BLaER1 treated with 17β-estradiol and CSF1 and Interleukin-3, amounts not matched to agents 10 nM and 100 nM (cell line): ENCODE measurements around the gene KATNA1.

Experiments used
- H3K27ac ChIP-seq, 11 experiments: shearing (Covaris generic); formaldehyde crosslinking; 2 replicates each; pipeline ENCODE4 v1.8.1; 2022
- H3K27me3 ChIP-seq, 11 experiments: shearing (Covaris generic); formaldehyde crosslinking; 2 replicates each; pipeline ENCODE4 v1.8.1; 2022
- H3K36me3 ChIP-seq, 11 experiments: shearing (Covaris generic); formaldehyde crosslinking; 2 replicates each; pipeline ENCODE4 v1.8.1; 2022
- H3K4me1 ChIP-seq, 10 experiments: shearing (Covaris generic); formaldehyde crosslinking; 2 replicates each; pipeline ENCODE4 v1.8.1; 2022
- H3K4me2 ChIP-seq, 11 experiments: shearing (Covaris generic); formaldehyde crosslinking; 2 replicates each; pipeline ENCODE4 v1.8.1; 2022
- H3K4me3 ChIP-seq, 10 experiments: shearing (Covaris generic); formaldehyde crosslinking; 2 replicates each; pipeline ENCODE4 v1.8.1; 2022
- H3K9ac ChIP-seq, 11 experiments: shearing (Covaris generic); formaldehyde crosslinking; 2 replicates each; pipeline ENCODE4 v1.8.1; 2022
- H3K9me3 ChIP-seq, 11 experiments: shearing (Covaris generic); formaldehyde crosslinking; replicated peaks in 1 of 11; 2 replicates each; pipeline ENCODE4 v1.8.1; 2022
- H4K20me1 ChIP-seq, 11 experiments: shearing (Covaris generic); formaldehyde crosslinking; 2 replicates each; pipeline ENCODE4 v1.8.1; 2022
- Cebpa-rat ChIP-seq, 11 experiments: shearing (Covaris generic); IDR thresholded peaks; 2 replicates each; pipeline ENCODE4 v1.8.1; 2022

KATNA1 gene

DNA sequence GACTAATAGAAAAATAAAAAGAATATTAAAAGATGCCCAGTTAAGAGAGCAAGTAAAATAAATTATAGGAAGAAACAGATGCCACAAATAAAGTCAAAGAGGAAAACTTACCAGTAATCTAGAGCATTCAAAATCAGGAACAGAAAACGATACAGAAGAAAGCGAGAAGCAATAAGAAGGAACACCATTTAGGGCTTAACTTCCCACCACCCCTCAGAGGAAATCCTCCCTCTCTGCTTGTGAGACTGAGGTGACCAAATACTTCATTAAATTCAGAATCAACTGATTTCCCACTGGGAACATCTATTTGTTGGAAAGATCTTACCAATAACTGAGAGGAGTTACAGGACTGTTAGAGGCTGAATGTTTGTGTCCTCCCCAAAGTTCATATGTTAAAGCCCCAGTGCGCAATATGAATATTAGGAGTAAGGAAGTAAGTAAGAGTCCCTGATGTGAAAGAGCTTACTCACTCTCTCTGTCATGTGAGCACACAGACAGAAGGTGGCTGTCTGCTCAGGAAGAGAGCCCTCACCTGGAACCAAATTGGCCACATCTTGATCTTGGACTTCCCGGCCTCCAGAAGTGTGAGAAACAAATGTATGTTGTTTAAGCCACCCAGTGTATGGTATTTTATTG lies 19.5 kb downstream of the KATNA1 start:
- Histone ChIP-seq H3K36me3 (peaks cover 45 to 89% (median 72%) of the 10 kb centered on the region in 11 experiments), H3K9me3 (no peaks in the 10 kb centered on the region), H3K4me2 (peak overlapping the region in 3 of 11 experiments; percentile 11 to 56 (median 47); a peak in 5 of 22 replicates)

GRCh38 chr6:149627672-149628071 lies 20.8 kb downstream of the KATNA1 start:
- Histone ChIP-seq H3K9me3 (no peaks in the 10 kb centered on the region), H3K4me2 (no peak overlapping the region), H4K20me1 (peaks cover 0 to 4% (median 0%) of the 10 kb centered on the region in 11 experiments; a peak in 1 of 22 replicates), H3K27ac (no peak overlapping the region), H3K4me3 (no peak overlapping the region), H3K36me3 (peaks cover 45 to 92% (median 76%) of the 10 kb centered on the region in 11 experiments), H3K9ac (no peak overlapping the region), H3K27me3 (no peaks in the 10 kb centered on the region), H3K4me1 (peaks cover 0 to 18% (median 0%) of the 10 kb centered on the region in 10 experiments; a peak in 7 of 20 replicates)
- TF ChIP-seq Cebpa-rat (IDR thresholded peaks at IDR 0.05), result no peak

More for the DNA sequence above, 19.5 kb downstream of the KATNA1 start:
- Histone ChIP-seq H3K4me1 (peaks cover 0 to 18% (median 0%) of the 10 kb centered on the region in 10 experiments; a peak in 7 of 20 replicates), H3K27ac (peak overlapping the region in 3 of 11 experiments; percentile 21 to 47 (median 25); a peak in 4 of 22 replicates), H3K4me3 (no peak overlapping the region), H4K20me1 (peaks cover 0 to 4% (median 0%) of the 10 kb centered on the region in 11 experiments; a peak in 1 of 22 replicates), H3K9ac (no peak overlapping the region), H3K27me3 (no peaks in the 10 kb centered on the region)
- TF ChIP-seq Cebpa-rat (IDR thresholded peaks at IDR 0.05), result no peak

DNA sequence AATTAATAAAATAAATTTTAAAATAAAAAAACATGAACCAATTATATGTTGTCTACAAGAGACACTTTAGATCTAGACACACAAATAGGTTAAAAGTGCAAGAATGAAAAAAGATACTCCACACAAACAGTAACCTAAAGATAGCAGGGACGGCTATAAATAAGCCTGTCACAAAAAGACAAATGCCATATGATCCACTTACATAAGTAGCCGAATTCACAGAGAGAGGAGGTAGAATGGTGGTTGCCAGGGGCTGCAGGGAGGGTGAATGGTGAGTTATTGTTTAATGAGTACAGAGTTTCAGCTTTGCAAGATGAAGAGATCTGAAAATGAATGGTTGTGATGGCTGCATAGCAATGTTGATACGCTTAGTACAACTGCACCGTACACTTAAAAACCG lies 32.7 kb downstream of the KATNA1 start:
- Histone ChIP-seq H3K4me3 (no peak overlapping the region), H3K4me2 (no peak overlapping the region), H3K9ac (no peak overlapping the region), H3K4me1 (no peaks in the 10 kb centered on the region), H3K27me3 (no peaks in the 10 kb centered on the region), H3K36me3 (peaks cover 61 to 90% (median 71%) of the 10 kb centered on the region in 11 experiments), H3K9me3 (peaks cover 9 to 20% (median 16%) of the 10 kb centered on the region in 11 experiments; a peak in 20 of 22 replicates), H3K27ac (no peak overlapping the region), H4K20me1 (peaks cover 0 to 23% (median under 1%) of the 10 kb centered on the region in 11 experiments; a peak in 5 of 22 replicates)
- TF ChIP-seq Cebpa-rat (IDR thresholded peaks at IDR 0.05), result no peak

DNA sequence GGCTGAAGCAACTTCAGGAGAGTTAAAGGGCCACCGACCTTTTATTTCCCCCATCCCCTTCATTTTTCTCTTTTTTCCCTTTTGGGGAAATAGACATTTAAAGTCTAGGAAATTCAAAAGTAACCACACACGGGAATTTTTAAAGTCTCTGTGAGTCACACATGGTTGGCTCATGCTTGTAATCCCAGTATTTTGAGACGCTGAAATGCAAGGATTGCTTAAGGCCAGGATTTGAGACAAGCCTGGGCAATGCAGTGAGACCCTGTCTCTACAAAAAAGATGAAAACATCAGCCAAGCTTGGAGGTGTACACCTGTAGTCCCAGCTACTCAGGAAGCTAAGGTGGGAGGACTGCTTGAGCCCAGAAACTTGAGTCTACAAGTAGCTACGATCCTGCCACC lies 34.2 kb downstream of the KATNA1 start:
- peaks cover 1 to 5% (median 3%) of the 10 kb centered on the region in 10 experiments; a peak in 19 of 20 replicates for H3K4me1 ChIP-seq
- TF ChIP-seq Cebpa-rat (IDR thresholded peaks at IDR 0.05), result no peak
- H3K36me3 ChIP-seq, result peaks cover 47 to 85% (median 59%) of the 10 kb centered on the region in 11 experiments
- no peak overlapping the region for H3K4me2 ChIP-seq
- no peaks in the 10 kb centered on the region for H3K27me3 ChIP-seq
- H3K4me3 ChIP-seq, result no peak overlapping the region
- H3K9me3 ChIP-seq, result peaks cover 9 to 20% (median 16%) of the 10 kb centered on the region in 11 experiments; a peak in 20 of 22 replicates
- no peak overlapping the region for H3K27ac ChIP-seq
- peaks cover 0 to 28% (median 5%) of the 10 kb centered on the region in 11 experiments; a peak in 13 of 22 replicates for H4K20me1 ChIP-seq
- no peak overlapping the region for H3K9ac ChIP-seq

DNA sequence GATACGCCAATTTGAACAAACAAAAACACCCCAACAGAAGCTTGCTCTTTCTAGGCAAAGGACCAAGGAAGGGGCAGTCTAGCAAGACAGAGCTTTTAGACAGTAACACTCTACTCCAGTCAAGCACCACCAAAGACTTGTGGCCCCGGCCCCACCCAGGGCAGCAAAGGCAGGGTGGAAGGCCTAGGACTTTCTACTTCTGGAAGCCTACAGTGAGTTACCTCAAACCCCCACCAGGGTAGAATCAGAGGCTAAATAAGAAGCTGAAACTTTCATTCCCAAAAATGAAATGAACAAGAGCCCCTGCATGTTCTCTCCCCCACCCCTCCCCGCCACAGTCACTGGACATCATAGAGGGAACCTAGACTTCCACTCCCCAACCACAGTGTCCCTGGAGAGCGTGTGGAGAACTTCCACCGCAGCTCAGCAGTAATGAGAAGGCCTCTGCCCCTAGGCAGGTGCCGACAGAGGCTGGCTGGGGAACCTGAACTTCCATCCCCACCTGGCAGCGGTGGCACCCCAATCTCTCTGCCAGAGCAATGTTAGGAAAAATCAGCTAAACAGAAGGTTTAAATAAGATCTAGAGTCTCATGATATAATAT lies 40.0 kb downstream of the KATNA1 start:
- peaks cover 6 to 45% (median 30%) of the 10 kb centered on the region in 11 experiments; a peak in 19 of 22 replicates for H4K20me1 ChIP-seq
- H3K27me3 ChIP-seq, result no peaks in the 10 kb centered on the region
- H3K4me1 ChIP-seq, result peaks cover 13 to 25% (median 21%) of the 10 kb centered on the region in 10 experiments
- no peak overlapping the region; a peak in 1 of 22 replicates for H3K27ac ChIP-seq
- H3K4me2 ChIP-seq, result peak overlapping the region; percentile 42 to 81 (median 67)
- H3K4me3 ChIP-seq, result no peak overlapping the region
- peaks cover 2 to 8% (median 6%) of the 10 kb centered on the region in 11 experiments; a peak in 19 of 22 replicates for H3K9me3 ChIP-seq
- peaks cover 23 to 80% (median 39%) of the 10 kb centered on the region in 11 experiments for H3K36me3 ChIP-seq
- TF ChIP-seq Cebpa-rat (IDR thresholded peaks at IDR 0.05), result no peak
- peak overlapping the region in 1 of 11 experiments; percentile 0; a peak in 1 of 22 replicates for H3K9ac ChIP-seq

DNA sequence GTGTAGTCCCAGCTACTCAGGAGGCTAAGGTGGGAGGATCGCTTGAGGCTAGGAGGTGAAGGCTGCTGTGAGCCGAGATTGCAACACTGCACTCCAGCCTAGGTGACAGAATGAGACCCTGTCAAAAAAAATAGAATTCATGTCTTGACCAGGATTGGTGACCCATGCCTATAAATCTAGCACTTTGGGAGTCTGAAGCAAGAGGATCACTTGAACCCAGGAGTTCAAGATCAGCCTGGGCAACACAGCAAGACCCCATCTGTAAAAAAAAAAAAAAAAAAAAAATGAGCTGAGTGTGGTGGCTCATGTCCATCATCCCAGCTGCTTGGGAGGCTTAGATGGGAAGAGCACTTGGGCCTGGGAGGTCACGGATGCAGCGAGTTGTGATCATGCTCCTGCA lies 48.0 kb downstream of the KATNA1 start:
- Histone ChIP-seq H3K27me3 (no peaks in the 10 kb centered on the region), H3K9ac (no peak overlapping the region), H3K27ac (no peak overlapping the region), H3K4me3 (no peak overlapping the region), H3K9me3 (no peaks in the 10 kb centered on the region), H3K4me2 (no peak overlapping the region), H4K20me1 (no peaks in the 10 kb centered on the region), H3K36me3 (peaks cover 78 to 100% (median 90%) of the 10 kb centered on the region in 11 experiments), H3K4me1 (no peaks in the 10 kb centered on the region)
- no peak for TF ChIP-seq Cebpa-rat (IDR thresholded peaks at IDR 0.05)

GRCh38 chr6:149593408-149593807 lies 55.1 kb downstream of the KATNA1 start:
- no peak overlapping the region for H3K4me2 ChIP-seq
- H3K9me3 ChIP-seq, result no peaks in the 10 kb centered on the region
- H3K36me3 ChIP-seq, result peaks cover 81 to 99% (median 93%) of the 10 kb centered on the region in 11 experiments
- no peaks in the 10 kb centered on the region for H3K4me1 ChIP-seq
- H3K9ac ChIP-seq, result no peak overlapping the region
- no peaks in the 10 kb centered on the region for H3K27me3 ChIP-seq
- no peak overlapping the region for H3K4me3 ChIP-seq
- H4K20me1 ChIP-seq, result no peaks in the 10 kb centered on the region
- TF ChIP-seq Cebpa-rat (IDR thresholded peaks at IDR 0.05), result no peak
- H3K27ac ChIP-seq, result no peak overlapping the region

DNA sequence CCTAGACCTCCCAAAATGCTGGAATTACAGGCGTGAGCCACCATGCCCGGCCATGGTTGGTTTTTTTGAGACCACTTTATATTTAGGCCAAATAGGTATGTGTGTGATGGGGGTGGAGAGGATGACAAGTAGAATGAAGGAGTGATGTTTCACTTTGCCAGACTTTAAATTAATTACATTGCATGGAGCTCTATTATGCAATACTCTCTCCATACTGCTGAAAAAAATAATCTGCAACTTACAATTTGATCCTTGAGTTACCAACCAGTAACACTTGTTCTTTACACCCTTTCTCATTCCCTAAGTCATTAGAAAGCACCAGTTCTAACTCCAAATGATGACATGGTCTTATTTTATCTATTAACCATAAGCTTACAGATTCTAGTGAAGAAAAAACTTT lies 55.5 kb downstream of the KATNA1 start:
- no peak overlapping the region for H3K27ac ChIP-seq
- H3K36me3 ChIP-seq, result peaks cover 82 to 99% (median 93%) of the 10 kb centered on the region in 11 experiments
- H3K4me1 ChIP-seq, result no peaks in the 10 kb centered on the region
- H3K27me3 ChIP-seq, result no peaks in the 10 kb centered on the region
- TF ChIP-seq Cebpa-rat (IDR thresholded peaks at IDR 0.05), result no peak
- H3K9ac ChIP-seq, result no peak overlapping the region
- no peak overlapping the region for H3K4me2 ChIP-seq
- no peaks in the 10 kb centered on the region for H3K9me3 ChIP-seq
- no peak overlapping the region for H3K4me3 ChIP-seq
- no peaks in the 10 kb centered on the region for H4K20me1 ChIP-seq

GRCh38 chr6:149586149-149586548 lies 62.4 kb downstream of the KATNA1 start:
- TF ChIP-seq Cebpa-rat (IDR thresholded peaks at IDR 0.05), result no peak
- H3K9me3 ChIP-seq, result no peaks in the 10 kb centered on the region
- no peak overlapping the region for H3K9ac ChIP-seq
- H3K36me3 ChIP-seq, result peaks cover 73 to 100% (median 92%) of the 10 kb centered on the region in 11 experiments
- no peak overlapping the region for H3K4me3 ChIP-seq
- no peak overlapping the region for H3K27ac ChIP-seq
- no peaks in the 10 kb centered on the region for H3K27me3 ChIP-seq
- no peak overlapping the region for H3K4me2 ChIP-seq
- H4K20me1 ChIP-seq, result no peaks in the 10 kb centered on the region
- H3K4me1 ChIP-seq, result no peaks in the 10 kb centered on the region
